Body of pancreas (tissue), 4 donors: ENCODE data around the gene PACSIN2. TPM values are rescaled to one million over a fixed set of nuclear protein-coding genes. Genes with fewer than 3 reads are reported as not detected.

ENCODE experiments used
- ATAC-seq: fragments of 150-250 bp; one replicate; pipeline ENCODE4 v1.9.1; 2016
- DNase-seq, 4 donors: peaks; one replicate each; pipeline ENCODE4 v3.0.0-alpha.2; 2019
- H3K27ac ChIP-seq, 4 donors: fragments of 200-600 bp; sonication (generic); 1 replicate in 3 of 4; 2 replicates in 1 of 4; pipeline versions ENCODE4 v1.5.1 to v1.6.1; 2016 to 2019; ENCODE audit warnings: mild to moderate bottlenecking in 1 of 4, mixed read lengths in 1 of 4, moderate library complexity in 1 of 4
- H3K27me3 ChIP-seq, 2 donors: fragments of 200-600 bp; sonication (generic); one replicate each; pipeline ENCODE4 v1.6.0; 2016; ENCODE audit warnings: mild to moderate bottlenecking in 1 of 2
- H3K36me3 ChIP-seq, 2 donors: fragments of 200-600 bp; sonication (generic); replicated peaks in 1 of 2; 2 replicates each; pipeline ENCODE4 v1.5.1; 2016; ENCODE audit warnings: low read depth in 2 of 2; ENCODE audit not compliant: insufficient read depth in 1 of 2
- H3K4me1 ChIP-seq: fragments of 200-600 bp; sonication (generic); one replicate; pipeline ENCODE4 v1.6.0; 2016
- H3K4me3 ChIP-seq, 2 donors: fragments of 200-600 bp; sonication (generic); 1 replicate in 1 of 2; 2 replicates in 1 of 2; pipeline ENCODE4 v1.5.1; 2016 to 2019
- H3K9me3 ChIP-seq, 3 donors: fragments of 200-600 bp; sonication (generic); 1 replicate in 2 of 3; 2 replicates in 1 of 3; pipeline ENCODE4 v1.5.1; 2016
- POLR2A ChIP-seq, 3 donors: fragments of 450-650 bp; IDR thresholded peaks; one replicate each; pipeline ENCODE4 v1.6.1; 2016; ENCODE audit warnings: antibody characterized with exemption in 3 of 3, mild to moderate bottlenecking in 2 of 3
- WGBS, 2 donors: methylation state at CpG; one replicate each; pipeline ENCODE4 v1.1.5; 2017; 5-methylcytosine and 5-hydroxymethylcytosine counted together
- intact Hi-C: fragments of 100-400 bp; cut with DNase I; formaldehyde crosslinking; loops from one replicate; pipeline ENCODE4 v1.15.1; 2023
- total RNA-seq, 2 donors: library from RNA; depleted of rRNA; stranded (reverse); fragments of >200 nt; gene quantifications; one replicate each; pipeline ENCODE4 v1.1.0, GENCODE V29; 2016
- TF ChIP-seq, protein P1 (sequence below), 7 experiments: fragments of 450-650 bp in 4 of 7; fragments of 200-600 bp in 3 of 7; sonication (generic) in 3 of 7; IDR thresholded peaks; one replicate each; pipeline ENCODE4 v1.5.1; 2016 to 2019; ENCODE audit warnings: antibody characterized with exemption in 7 of 7

The PACSIN2 gene
- total RNA-seq, 2 donors from 2014 or later = 117 to 118 TPM

DNA sequence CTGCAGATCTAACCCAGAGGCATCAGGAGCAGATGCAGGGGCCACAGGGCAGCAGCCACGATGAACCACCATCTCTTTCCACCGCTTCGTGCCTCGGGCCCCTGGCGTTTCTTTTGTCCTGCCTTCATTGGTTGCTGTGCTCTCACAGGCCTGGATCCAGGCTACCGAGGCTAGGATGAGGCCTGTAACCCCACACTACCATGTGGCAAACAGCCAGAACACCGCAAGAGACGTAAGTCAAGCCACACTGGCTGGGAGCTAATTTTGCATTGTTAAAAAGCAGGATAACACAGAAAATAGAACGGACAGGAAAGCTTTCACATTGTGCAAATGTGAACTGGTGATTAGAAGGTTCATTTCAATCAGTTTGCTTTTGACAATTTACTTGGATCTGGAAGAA, 142.1 kb downstream of the PACSIN2 start:
- DNase-seq (no peak), ATAC-seq (no peak)
- H3K36me3 ChIP-seq = peaks cover 12 to 20% of the 10 kb centered on the region in 2 donors
- 60 to 65% methylated on average over 5 to 9 of the region's 9 CpGs for WGBS, 2 donors
- H3K9me3 ChIP-seq = no peaks in the 10 kb centered on the region
- peaks cover 53% of the 10 kb centered on the region for H3K4me1 ChIP-seq
- no peak overlapping the region for H3K4me3 ChIP-seq
- H3K27me3 ChIP-seq = no peaks in the 10 kb centered on the region
- intact Hi-C loops = no loop called here
- TF ChIP-seq POLR2A (IDR thresholded peaks at IDR 0.05) = no peak
- TF ChIP-seq, protein P1, sequence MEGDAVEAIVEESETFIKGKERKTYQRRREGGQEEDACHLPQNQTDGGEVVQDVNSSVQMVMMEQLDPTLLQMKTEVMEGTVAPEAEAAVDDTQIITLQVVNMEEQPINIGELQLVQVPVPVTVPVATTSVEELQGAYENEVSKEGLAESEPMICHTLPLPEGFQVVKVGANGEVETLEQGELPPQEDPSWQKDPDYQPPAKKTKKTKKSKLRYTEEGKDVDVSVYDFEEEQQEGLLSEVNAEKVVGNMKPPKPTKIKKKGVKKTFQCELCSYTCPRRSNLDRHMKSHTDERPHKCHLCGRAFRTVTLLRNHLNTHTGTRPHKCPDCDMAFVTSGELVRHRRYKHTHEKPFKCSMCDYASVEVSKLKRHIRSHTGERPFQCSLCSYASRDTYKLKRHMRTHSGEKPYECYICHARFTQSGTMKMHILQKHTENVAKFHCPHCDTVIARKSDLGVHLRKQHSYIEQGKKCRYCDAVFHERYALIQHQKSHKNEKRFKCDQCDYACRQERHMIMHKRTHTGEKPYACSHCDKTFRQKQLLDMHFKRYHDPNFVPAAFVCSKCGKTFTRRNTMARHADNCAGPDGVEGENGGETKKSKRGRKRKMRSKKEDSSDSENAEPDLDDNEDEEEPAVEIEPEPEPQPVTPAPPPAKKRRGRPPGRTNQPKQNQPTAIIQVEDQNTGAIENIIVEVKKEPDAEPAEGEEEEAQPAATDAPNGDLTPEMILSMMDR (IDR thresholded peaks at IDR 0.05) = no peak
- peak overlapping the region in 3 of 4 donors; percentile 19 to 26 (median 25) for H3K27ac ChIP-seq

DNA sequence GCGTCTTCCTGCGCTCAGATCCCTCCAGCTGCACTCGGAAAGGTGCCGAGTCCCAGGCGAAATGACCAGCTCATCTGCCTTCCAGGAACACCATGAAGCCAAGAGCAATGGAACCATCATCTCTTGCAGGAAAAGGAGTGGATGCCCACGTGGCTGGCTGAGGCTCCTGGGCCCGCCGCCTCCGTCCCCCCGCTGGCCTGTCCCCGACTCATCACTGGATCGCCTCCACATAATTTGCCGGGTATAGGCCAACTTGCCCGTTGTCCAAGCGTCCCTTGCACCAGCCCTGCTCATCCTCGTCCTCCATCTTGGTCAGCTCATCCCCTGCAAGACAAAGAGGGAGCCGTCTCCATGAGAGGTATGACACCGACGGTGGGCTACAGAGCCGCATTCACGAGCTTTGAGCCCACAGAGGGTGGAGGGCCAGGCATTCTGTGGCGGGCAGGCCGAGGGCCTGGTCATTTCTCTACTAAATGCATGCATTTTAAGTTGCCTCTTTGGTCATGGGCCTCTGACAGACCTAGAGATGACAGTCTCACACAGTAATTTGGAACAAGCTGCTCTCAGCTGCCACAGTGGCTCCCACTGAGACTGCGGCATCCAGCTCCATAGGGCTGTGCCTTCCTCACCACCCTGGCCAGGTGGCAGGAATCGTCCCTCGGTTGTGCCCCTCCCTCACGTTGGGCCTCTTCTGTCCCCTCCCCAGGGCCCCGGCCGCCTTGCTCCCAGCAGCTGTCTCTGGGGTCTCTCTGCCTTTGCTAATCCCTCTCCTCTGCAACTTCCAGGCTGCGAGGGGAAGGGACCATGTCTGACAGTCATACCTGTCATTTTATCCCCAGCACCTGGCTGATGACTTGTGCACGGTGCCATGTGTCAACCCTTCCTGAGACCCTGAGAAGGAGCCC, 143.6 kb downstream of the PACSIN2 start:
- intact Hi-C loops = no loop called here
- no peak for DNase-seq
- WGBS, 2 donors = 89% methylated on average over 29 to 30 of the region's 31 CpGs

DNA sequence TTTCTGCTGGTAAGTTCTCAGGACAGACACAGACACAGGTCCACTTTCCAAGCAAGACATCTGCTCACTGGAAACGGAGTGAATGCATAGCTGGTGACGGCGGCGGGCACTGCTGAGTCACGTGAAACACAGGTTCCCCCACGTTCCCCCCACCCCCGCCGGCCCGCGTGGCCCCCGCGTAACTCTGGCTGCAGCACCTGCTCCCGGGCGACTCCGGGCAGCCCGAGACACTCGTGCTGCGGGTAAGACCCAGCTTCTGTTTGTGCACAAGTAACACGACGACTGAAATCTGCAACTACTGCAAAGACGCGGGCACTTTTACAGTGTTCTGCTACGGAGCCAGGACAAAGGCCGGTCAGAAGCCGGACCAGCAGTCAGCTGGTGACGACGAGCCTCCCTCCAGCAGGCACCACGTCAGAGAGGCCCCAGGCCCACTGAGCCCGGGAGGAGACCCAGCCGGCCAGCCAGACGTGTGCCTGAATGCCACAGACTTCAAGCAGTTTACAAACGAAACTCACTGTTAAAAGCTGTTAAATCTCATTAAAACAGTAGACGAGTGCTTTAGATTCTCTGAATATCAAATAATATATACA, 145.0 kb downstream of the PACSIN2 start:
- H3K27me3 ChIP-seq = no peaks in the 10 kb centered on the region
- intact Hi-C loops = no loop called here
- ATAC-seq (no peak), DNase-seq (peak in 2 of 4 donors; percentile 49 to 59)
- H3K36me3 ChIP-seq = peaks cover 3 to 13% of the 10 kb centered on the region in 2 donors
- WGBS, 2 donors = 53 to 60% methylated on average over 15 to 33 of the region's 33 CpGs
- no peak for TF ChIP-seq POLR2A (IDR thresholded peaks at IDR 0.05)
- TF ChIP-seq, protein P1 (IDR thresholded peaks at IDR 0.05) = no peak
- peaks cover 37% of the 10 kb centered on the region for H3K4me1 ChIP-seq
- H3K9me3 ChIP-seq = no peaks in the 10 kb centered on the region
- no peak overlapping the region for H3K4me3 ChIP-seq
- H3K27ac ChIP-seq = peak overlapping the region; percentile 69 to 73 (median 70)

More for the DNA sequence above, 143.6 kb downstream of the PACSIN2 start:
- H3K36me3 ChIP-seq = peaks cover 3 to 19% of the 10 kb centered on the region in 2 donors
- H3K9me3 ChIP-seq = no peaks in the 10 kb centered on the region
- TF ChIP-seq POLR2A (IDR thresholded peaks at IDR 0.05) = no peak
- TF ChIP-seq, protein P1 (IDR thresholded peaks at IDR 0.05) = no peak
- ATAC-seq = no peak
- peaks cover 46% of the 10 kb centered on the region for H3K4me1 ChIP-seq
- H3K27ac ChIP-seq = peak overlapping the region in 1 of 4 donors; percentile 29
- H3K4me3 ChIP-seq = no peak overlapping the region
- H3K27me3 ChIP-seq = no peaks in the 10 kb centered on the region

DNA sequence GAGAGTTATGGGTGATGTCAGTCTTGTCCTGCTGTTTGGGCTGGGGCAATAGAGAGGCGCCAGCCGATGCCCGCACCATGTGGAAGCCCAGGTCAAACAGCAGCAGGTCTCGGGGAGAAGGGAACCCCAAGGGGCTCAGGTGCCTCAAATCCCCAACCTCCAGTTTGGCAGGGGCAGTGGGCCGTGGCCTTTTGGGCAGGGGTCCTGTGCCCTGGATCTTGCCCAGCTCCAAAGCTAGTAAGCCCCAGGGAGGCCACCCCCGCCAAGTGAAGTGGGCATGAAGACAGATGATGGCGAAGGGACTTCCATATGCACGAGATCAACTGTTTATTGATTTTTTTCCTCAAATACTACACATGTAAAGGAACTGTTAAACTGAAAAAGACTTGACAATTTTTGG, 145.5 kb downstream of the PACSIN2 start:
- peaks cover 3 to 13% of the 10 kb centered on the region in 2 donors for H3K36me3 ChIP-seq
- no peak for DNase-seq
- H3K4me3 ChIP-seq = no peak overlapping the region
- peaks cover 36% of the 10 kb centered on the region for H3K4me1 ChIP-seq
- peak overlapping the region; percentile 69 to 73 (median 70) for H3K27ac ChIP-seq
- TF ChIP-seq, protein P1 (IDR thresholded peaks at IDR 0.05) = no peak
- TF ChIP-seq POLR2A (IDR thresholded peaks at IDR 0.05) = no peak
- H3K27me3 ChIP-seq = no peaks in the 10 kb centered on the region
- intact Hi-C loops = no loop called here
- WGBS, 2 donors = 71% methylated on average over 7 to 8 of the region's 8 CpGs
- ATAC-seq = no peak
- no peaks in the 10 kb centered on the region for H3K9me3 ChIP-seq
